ENCODE data around the gene ECI1. TPM values are rescaled to one million over a fixed set of nuclear protein-coding genes. Genes with fewer than 3 reads are reported as not detected.

Gene ECI1
- total and polyA plus RNA-seq, 2 experiments from 2014 or later, result 118 to 143 TPM

DNA sequence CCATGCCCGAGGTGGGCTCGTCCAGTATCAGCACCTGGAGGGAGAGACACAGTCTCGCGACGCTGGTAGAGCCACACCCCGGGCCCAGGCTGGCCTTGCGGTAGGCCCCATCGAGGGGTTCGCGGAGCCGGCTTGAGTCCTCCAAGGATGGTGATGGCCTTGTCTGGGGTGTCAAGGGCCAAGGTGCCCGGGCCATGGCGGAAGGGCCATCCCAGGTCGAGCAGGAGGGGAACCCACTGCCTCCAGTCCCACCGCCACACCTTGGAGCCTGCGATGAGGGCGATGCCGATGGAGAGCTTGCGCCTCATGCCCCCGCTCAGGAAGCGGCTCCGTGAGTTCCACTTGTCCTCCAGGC, 46.1 kb upstream of the ECI1 start:
- Histone ChIP-seq H3K27me3 (ENCODE audit: insufficient read depth) (no peaks in the 10 kb centered on the region), H3K4me2 (no peak overlapping the region), H3K4me1 (ENCODE audit: insufficient read depth) (no peaks in the 10 kb centered on the region), H3K4me3 (no peak overlapping the region), H3F3A (replicated peaks; ENCODE audit: low read depth) (no peaks in the 10 kb centered on the region), H3K79me2 (replicated peaks; ENCODE audit: insufficient read depth) (no peaks in the 10 kb centered on the region), H4K20me1 (replicated peaks; ENCODE audit: insufficient read depth) (no peaks in the 10 kb centered on the region), H3K27ac (ENCODE audit: low read depth) (no peak overlapping the region), H2AFZ (no peak overlapping the region), H3K9me2 (ENCODE audit: insufficient read depth) (0 out of 2 replicates have a peak, but pooled peaks cover 7% of the 10 kb centered on the region), H3K36me3 (ENCODE audit: insufficient read depth) (no peaks in the 10 kb centered on the region)
- Mint-ChIP-seq H3K36me3 (ENCODE audit: low read depth) (no peaks in the 10 kb centered on the region), H3K27me3 (ENCODE audit: insufficient read depth, low read depth, poor library complexity) (peaks cover 13% of the 10 kb centered on the region), H3K9me3 (no peaks in the 10 kb centered on the region), H3K27ac (no peak overlapping the region), H3K4me1 (no peaks in the 10 kb centered on the region), H3K4me3 (no peak overlapping the region)
- TF ChIP-seq EZH2phosphoT487 (IDR thresholded peaks at IDR 0.05; ENCODE audit: unreplicated experiment), result no peak
- TF ChIP-seq, protein P1, sequence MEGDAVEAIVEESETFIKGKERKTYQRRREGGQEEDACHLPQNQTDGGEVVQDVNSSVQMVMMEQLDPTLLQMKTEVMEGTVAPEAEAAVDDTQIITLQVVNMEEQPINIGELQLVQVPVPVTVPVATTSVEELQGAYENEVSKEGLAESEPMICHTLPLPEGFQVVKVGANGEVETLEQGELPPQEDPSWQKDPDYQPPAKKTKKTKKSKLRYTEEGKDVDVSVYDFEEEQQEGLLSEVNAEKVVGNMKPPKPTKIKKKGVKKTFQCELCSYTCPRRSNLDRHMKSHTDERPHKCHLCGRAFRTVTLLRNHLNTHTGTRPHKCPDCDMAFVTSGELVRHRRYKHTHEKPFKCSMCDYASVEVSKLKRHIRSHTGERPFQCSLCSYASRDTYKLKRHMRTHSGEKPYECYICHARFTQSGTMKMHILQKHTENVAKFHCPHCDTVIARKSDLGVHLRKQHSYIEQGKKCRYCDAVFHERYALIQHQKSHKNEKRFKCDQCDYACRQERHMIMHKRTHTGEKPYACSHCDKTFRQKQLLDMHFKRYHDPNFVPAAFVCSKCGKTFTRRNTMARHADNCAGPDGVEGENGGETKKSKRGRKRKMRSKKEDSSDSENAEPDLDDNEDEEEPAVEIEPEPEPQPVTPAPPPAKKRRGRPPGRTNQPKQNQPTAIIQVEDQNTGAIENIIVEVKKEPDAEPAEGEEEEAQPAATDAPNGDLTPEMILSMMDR (conservative IDR thresholded peaks at IDR 0.05; ENCODE audit: low read depth in 2 of 2), result no peak
- TF ChIP-seq NANOG (IDR thresholded peaks at IDR 0.05; ENCODE audit: borderline replicate concordance), result no peak
- TF ChIP-seq REST (IDR thresholded peaks at IDR 0.05; ENCODE audit: unreplicated experiment), result no peak
- TF ChIP-seq ETS1 (IDR thresholded peaks at IDR 0.05), result no peak
- TF ChIP-seq EZH2 (IDR thresholded peaks at IDR 0.05; ENCODE audit: low read depth, unreplicated experiment), result no peak
- no peak for TF ChIP-seq STAT1 (IDR thresholded peaks at IDR 0.05; ENCODE audit: unreplicated experiment)
- no peak for TF ChIP-seq POLR2AphosphoS5 (IDR thresholded peaks at IDR 0.05; ENCODE audit: low read depth)
- TF ChIP-seq JUNB (IDR thresholded peaks at IDR 0.05; ENCODE audit: unreplicated experiment), result no peak
- no peak for TF ChIP-seq ZNF462 (CRISPR knock-in tag; IDR thresholded peaks at IDR 0.05)
- TF ChIP-seq ZNF114 (CRISPR knock-in tag; IDR thresholded peaks at IDR 0.05), result no peak
- TF ChIP-seq ZNF331 (CRISPR knock-in tag; IDR thresholded peaks at IDR 0.05; ENCODE audit: low read depth), result no peak
- TF ChIP-seq CREB1 (CRISPR knock-in tag; IDR thresholded peaks at IDR 0.05; ENCODE audit: low read depth), result no peak
- no peak for ATAC-seq
- no peak for DNase-seq (ENCODE audit: low spot score)

Measured in GM23338 (cell line).